Effector memory CD4-positive, alpha-beta T cell (primary cell): Measurements from ENCODE around the gene ERC2.

Experiments
- DNase-seq, 3 donors: peaks; one replicate each; pipeline ENCODE4 v3.0.0-alpha.2; 2020
- H3K27ac ChIP-seq: 2 replicates; pipeline ENCODE4 v1.7.0; 2013; ENCODE audit warnings: mild to moderate bottlenecking, low read length, moderate library complexity; ENCODE audit not compliant: insufficient read depth, poor library complexity, severe bottlenecking
- H3K27me3 ChIP-seq: replicated peaks from 2 replicates; pipeline ENCODE4 v1.7.0; 2013; ENCODE audit warnings: mild to moderate bottlenecking, low read length; ENCODE audit not compliant: insufficient read depth, control insufficient read depth, poor library complexity, severe bottlenecking
- H3K36me3 ChIP-seq: 2 replicates; pipeline ENCODE4 v1.7.0; 2013; ENCODE audit warnings: mild to moderate bottlenecking, low read length, moderate library complexity; ENCODE audit not compliant: control insufficient read depth, insufficient read depth
- H3K4me1 ChIP-seq: 2 replicates; pipeline ENCODE4 v1.7.0; 2013; ENCODE audit warnings: low read length, mild to moderate bottlenecking; ENCODE audit not compliant: control insufficient read depth, insufficient read depth, poor library complexity, severe bottlenecking
- H3K4me3 ChIP-seq: 2 replicates; pipeline ENCODE4 v1.7.0; 2013; ENCODE audit warnings: low read length, low read depth, mild to moderate bottlenecking; ENCODE audit not compliant: insufficient read depth, poor library complexity, severe bottlenecking
- H3K9me3 ChIP-seq: 2 replicates; pipeline ENCODE4 v1.7.0; 2013; ENCODE audit warnings: mild to moderate bottlenecking, low read length, moderate library complexity; ENCODE audit not compliant: control insufficient read depth

Gene ERC2

GRCh38 chr3:55686426-55687254 is 781.6 kb downstream of the ERC2 start:
- Histone ChIP-seq H3K9me3 (no peaks in the 10 kb centered on the region), H3K27ac (no peak overlapping the region), H3K4me1 (no peaks in the 10 kb centered on the region), H3K27me3 (no peaks in the 10 kb centered on the region), H3K36me3 (no peaks in the 10 kb centered on the region), H3K4me3 (no peak overlapping the region)
- DNase-seq = no peak

GRCh38 chr3:55683666-55684270 is 784.5 kb downstream of the ERC2 start:
- Histone ChIP-seq H3K36me3 (no peaks in the 10 kb centered on the region), H3K4me3 (no peak overlapping the region), H3K27me3 (no peaks in the 10 kb centered on the region), H3K27ac (no peak overlapping the region), H3K4me1 (no peaks in the 10 kb centered on the region), H3K9me3 (no peaks in the 10 kb centered on the region)
- DNase-seq = no peak

GRCh38 chr3:55682461-55682860 is 785.8 kb downstream of the ERC2 start:
- no peak overlapping the region for H3K4me3 ChIP-seq
- no peaks in the 10 kb centered on the region for H3K9me3 ChIP-seq
- DNase-seq = no peak
- no peaks in the 10 kb centered on the region for H3K4me1 ChIP-seq
- no peaks in the 10 kb centered on the region for H3K27me3 ChIP-seq
- no peaks in the 10 kb centered on the region for H3K36me3 ChIP-seq
- no peak overlapping the region for H3K27ac ChIP-seq

GRCh38 chr3:55678546-55679216 is 789.6 kb downstream of the ERC2 start:
- H3K4me3 ChIP-seq = no peak overlapping the region

GRCh38 chr3:55676643-55677042 is 791.6 kb downstream of the ERC2 start:
- Histone ChIP-seq H3K36me3 (no peaks in the 10 kb centered on the region), H3K4me3 (no peak overlapping the region), H3K27me3 (no peaks in the 10 kb centered on the region), H3K9me3 (no peaks in the 10 kb centered on the region), H3K4me1 (no peaks in the 10 kb centered on the region), H3K27ac (no peak overlapping the region)
- no peak for DNase-seq

More at GRCh38 chr3:55678546-55679216, 789.6 kb downstream of the ERC2 start:
- Histone ChIP-seq H3K9me3 (no peaks in the 10 kb centered on the region), H3K27ac (no peak overlapping the region), H3K4me1 (no peaks in the 10 kb centered on the region), H3K27me3 (no peaks in the 10 kb centered on the region), H3K36me3 (no peaks in the 10 kb centered on the region)
- DNase-seq = no peak

- Histone ChIP-seq H3K4me1 (no peaks in the 10 kb centered on the region), H3K9me3 (no peaks in the 10 kb centered on the region), H3K27ac (no peak overlapping the region), H3K4me3 (no peak overlapping the region), H3K27me3 (no peaks in the 10 kb centered on the region), H3K36me3 (no peaks in the 10 kb centered on the region)
- DNase-seq = no peak
These were observed 792.8 kb downstream of the ERC2 start for GRCh38 chr3:55675478-55675877.

- no peak overlapping the region for H3K4me3 ChIP-seq
- no peak overlapping the region for H3K27ac ChIP-seq
- no peaks in the 10 kb centered on the region for H3K36me3 ChIP-seq
- no peaks in the 10 kb centered on the region for H3K4me1 ChIP-seq
- DNase-seq = no peak
- no peaks in the 10 kb centered on the region for H3K9me3 ChIP-seq
- no peaks in the 10 kb centered on the region for H3K27me3 ChIP-seq
These were observed 794.5 kb downstream of the ERC2 start for GRCh38 chr3:55673764-55674163.

- Histone ChIP-seq H3K4me3 (no peak overlapping the region), H3K27ac (no peak overlapping the region), H3K36me3 (no peaks in the 10 kb centered on the region)
These were observed 799.1 kb downstream of the ERC2 start for GRCh38 chr3:55669133-55669532.

GRCh38 chr3:55668359-55668758 is 799.9 kb downstream of the ERC2 start:
- H3K27me3 ChIP-seq = no peaks in the 10 kb centered on the region
- H3K4me3 ChIP-seq = no peak overlapping the region
- DNase-seq = no peak
- H3K36me3 ChIP-seq = no peaks in the 10 kb centered on the region
- no peak overlapping the region for H3K27ac ChIP-seq
- no peaks in the 10 kb centered on the region for H3K4me1 ChIP-seq
- H3K9me3 ChIP-seq = no peaks in the 10 kb centered on the region

More at GRCh38 chr3:55669133-55669532, 799.1 kb downstream of the ERC2 start:
- DNase-seq = no peak
- Histone ChIP-seq H3K27me3 (no peaks in the 10 kb centered on the region), H3K4me1 (no peaks in the 10 kb centered on the region), H3K9me3 (no peaks in the 10 kb centered on the region)

- Histone ChIP-seq H3K9me3 (no peaks in the 10 kb centered on the region), H3K4me3 (no peak overlapping the region), H3K4me1 (no peaks in the 10 kb centered on the region), H3K36me3 (no peaks in the 10 kb centered on the region), H3K27me3 (no peaks in the 10 kb centered on the region), H3K27ac (no peak overlapping the region)
- no peak for DNase-seq
These were observed 803.9 kb downstream of the ERC2 start for GRCh38 chr3:55664387-55664786.
